Left renal pelvis (tissue), 4 donors: ENCODE measurements around the gene TNP2. TPM values are rescaled to one million over a fixed set of nuclear protein-coding genes. Genes with fewer than 3 reads are reported as not detected.

Experiments
- DNase-seq, 4 donors: peaks; one replicate each; pipeline ENCODE4 v3.0.0-alpha.2; 2013; ENCODE audit warnings: low read depth in 4 of 4, low spot score in 3 of 4
- polyA plus RNA-seq, 4 donors: library from polyadenylated mRNA; unstranded; fragments of 120-200 nt; gene quantifications; one replicate each; pipeline ENCODE4 v1.2.1, GENCODE V29; 2013; ENCODE audit not compliant: insufficient read length in 4 of 4

TNP2 gene
- polyA plus RNA-seq, 4 donors = not detected

DNA sequence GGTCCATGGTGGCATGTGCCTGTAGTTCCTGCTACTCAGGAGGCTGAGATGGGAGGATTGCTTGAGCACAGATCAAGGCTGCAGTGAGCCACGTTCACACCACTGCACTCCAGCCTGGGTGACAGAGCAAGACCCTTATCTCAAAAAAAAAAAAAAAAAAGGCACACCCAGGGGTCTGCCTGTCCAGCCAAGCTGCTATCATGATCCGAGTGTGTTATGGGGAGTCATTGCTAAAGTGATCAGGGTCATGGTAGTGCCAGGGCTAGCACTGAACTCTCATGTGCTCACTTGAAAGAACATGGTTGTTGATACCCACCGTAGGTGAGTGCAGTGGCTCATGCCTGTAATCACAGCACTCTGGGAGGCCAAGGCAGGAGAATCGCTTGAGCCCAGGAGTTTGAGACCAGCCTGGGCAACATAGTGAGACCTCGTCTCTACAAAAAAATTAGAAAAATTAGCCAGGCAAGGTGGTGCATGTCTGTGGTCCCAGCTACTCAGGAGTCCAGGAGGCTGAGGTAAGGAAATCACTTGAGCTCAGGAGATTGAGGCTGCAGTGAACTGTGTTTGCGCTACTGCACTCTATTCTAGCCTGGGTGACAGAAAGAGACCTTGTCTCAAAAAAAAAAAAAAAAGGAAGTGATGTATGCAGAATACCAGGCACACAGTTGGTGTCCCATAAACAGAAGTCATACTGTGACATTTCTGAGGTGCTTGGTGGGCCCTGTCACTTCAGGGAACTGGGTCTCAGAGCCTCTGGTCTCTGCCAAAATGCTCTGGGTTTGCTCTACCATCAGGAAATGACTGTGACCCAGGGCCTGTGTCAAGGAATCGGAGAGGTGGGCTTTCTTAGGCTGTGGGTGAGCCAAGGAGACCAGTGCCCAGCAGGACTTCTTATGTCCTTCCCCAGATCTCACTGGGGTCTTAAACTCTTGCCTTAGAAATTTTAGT lies 9.8 kb upstream of the TNP2 start:
- DNase-seq = no peak

DNA sequence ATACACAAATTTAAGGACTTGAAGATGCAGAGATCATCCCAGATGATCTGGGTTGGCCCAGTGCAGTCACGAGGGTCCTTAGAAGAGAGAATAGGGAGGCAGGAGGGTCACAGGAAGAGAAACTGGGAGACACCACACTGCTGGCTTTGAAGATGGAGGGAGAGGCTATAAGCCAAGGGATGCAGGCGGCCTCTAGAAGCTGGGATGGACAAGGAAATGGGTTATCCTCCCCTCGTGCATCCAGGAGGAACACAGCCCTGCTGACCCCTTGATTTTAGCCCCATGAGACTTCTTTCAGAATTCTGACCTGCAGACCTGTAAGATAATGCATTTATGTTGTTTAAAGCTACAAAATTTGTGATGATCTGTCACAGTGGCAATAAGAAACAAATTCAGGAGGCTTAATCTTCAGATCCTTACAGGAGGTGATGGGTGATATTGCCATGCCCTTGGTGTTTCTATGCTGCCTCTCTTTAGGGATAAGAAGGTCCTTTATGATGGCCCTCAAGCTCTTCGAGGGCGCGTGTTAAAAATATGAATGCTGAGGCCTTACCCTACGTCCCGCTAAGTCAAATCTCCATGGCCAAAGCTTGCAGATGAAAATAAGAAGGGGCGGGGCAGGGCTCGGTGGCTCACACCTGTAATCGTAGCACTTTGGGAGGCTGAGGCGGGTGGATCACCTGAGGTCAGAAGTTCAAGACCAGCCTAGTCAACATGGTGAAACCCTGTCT lies 8.6 kb upstream of the TNP2 start:
- DNase-seq = no peak

DNA sequence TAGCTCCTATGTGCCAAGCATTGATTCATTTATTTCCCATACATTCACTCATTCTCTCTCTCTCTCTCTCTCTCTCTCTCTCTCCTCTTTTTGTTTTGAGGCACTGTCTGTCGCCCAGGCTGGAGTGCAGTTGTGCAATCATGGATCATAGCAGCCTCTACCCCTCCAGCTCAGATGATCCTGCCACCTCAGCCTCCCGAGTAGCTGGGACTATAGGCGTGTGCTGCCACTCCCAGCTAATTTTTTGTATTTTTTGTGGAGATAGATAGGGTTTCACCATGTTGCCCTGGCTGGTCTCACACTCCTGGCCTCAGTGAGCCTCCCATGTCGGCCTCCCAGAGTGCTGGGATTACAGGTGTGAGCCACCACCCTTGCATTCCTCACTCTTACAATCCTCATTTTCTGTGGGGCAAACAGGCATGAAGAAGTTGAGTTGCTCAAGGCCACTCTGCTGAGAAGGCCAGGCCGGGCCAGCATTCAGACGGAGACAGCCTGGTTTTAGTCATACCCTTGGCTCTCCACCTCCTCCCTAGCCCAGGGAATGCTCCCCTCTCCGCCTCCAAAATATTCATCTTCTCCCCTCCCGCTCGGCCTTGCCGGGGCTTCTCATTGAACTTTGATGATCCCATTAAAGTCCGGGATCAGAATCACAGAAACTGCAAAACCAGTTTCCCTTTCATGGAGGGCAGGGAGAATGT lies 7.9 kb upstream of the TNP2 start:
- DNase-seq = no peak

DNA sequence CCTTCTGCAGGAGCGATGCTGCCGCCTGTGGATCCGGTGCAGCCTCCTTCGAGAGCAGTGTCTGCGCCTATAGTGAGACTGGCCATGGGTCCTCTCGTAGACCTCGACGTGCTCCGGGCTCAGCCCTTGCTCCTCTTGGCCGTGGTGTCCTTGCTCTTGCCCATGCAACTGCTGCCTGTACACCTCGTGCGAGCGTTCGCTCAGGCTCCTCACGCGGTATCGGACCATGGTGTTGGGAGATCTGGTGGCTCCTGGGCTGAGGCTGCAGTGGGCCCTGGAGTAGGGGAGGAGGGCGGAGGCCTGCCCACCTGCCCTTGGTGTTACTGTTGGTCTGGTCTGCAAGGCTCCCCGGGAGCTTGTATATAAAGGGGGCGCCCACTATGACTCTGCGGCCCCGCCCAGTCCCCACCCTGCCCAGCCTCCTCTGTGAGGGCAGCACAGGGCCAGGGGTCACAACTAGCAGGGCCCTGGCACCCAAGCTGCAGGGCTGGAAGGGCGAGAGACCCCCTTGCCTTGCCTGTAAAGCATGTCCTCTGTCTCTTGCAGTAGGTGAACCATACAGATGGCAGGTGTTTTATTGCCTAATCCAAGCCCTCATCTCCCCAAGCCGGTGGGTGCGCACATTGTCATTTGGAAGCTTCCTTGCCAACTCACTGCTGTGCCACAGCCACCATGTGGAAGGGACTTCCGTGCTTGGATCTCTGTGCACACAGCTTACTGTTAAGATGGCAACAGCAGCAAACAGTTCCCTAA lies 7.2 kb upstream of the TNP2 start, which contains the start of gene PRM2:
PRM2 (minus strand) TSS at position 338 of the 753 bp plus-strand sequence; CDS start at position 228, 110 bp downstream.
- DNase-seq = no peak

DNA sequence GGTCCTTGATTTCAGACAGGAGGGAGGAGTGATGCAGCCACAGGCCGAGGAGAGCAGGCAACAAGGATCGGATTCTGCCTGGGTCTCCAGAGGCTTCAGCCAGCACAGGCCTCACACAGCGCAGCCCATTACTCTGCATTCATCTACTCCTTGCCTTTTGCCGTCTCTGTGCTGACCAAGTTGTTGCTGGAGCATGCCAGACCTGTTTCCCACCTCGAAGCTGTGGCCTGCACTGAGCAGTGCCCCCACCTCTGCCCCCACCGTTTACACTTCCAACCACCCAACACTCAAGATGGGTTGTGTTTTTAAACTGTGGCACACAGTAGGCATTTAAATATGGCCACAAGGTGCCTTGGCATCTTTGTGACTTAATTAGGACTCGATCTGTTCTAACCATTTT lies 5.8 kb upstream of the TNP2 start:
- no peak for DNase-seq

DNA sequence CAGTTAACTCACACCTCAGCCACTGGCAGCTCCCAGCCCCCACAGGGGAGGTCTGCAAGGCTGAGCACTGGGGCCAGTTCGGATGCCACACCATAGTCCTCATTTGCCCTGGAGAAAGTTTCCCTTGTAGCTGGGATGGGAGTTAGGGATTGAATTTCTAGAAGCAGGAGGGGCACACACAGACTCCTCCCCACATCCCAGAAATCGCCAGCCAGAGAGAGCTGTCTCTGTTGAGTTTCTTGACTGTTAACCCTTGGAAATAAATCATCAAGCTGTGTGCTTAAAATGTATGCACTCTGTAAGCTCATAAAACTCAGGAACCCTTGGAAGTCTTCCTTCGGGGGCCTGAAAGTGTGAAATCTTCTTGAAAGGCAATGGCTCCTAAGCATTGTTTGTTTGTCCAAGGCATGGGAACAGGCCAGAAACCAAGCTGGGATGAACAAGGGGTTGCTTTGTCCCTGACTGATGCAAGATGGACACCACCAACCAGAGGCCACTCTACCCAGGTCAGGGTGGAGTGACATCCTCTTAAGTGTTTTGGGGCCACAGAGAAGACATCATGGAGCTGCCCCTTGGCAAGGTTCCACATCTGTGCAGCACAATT lies 4.7 kb upstream of the TNP2 start:
- peak in 1 of 4 donors; percentile 59 for DNase-seq

DNA sequence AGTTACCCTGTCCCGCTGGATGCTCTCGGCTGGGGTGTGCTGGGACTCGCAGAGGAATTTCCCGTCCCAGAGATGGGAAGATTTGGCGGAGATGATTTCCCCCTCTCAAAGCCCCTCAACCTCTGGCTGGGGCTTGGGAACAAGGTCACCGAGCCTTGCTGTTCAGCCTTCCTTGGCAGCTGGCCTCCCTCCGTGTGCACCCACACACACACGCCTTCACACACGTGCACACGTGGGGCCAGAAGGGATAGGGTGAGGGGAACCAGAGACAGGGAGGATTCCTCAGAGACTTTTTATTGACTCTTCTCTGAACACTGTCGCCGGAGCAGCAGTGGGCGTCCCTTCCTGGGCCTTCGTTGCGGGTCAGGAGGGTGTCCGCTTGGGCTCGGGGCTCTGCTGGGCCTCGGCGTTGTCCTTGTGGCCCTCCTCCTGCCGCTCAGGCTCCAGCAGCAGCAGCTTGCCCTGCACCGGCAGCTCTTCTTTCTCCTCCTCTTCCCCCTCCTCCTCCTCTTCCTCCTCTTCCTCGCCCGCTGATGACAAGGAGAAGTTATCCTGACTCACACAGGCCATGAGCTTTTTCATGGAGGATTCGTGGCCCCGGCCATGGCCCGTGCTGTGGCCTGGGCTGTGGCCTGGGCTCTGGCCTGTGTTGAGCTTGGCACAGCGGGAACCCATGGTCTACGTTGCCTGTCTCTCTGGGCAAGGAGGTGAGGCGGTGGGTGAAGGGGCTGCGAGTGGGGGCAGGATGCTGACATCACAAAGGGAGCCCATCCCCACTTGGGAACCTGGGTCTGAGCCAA lies 4.0 kb upstream of the TNP2 start, which contains the start of gene PRM3:
PRM3 (minus strand) TSS at position 709 of the 800 bp plus-strand sequence; CDS start at position 675, 34 bp downstream.
- DNase-seq = no peak

DNA sequence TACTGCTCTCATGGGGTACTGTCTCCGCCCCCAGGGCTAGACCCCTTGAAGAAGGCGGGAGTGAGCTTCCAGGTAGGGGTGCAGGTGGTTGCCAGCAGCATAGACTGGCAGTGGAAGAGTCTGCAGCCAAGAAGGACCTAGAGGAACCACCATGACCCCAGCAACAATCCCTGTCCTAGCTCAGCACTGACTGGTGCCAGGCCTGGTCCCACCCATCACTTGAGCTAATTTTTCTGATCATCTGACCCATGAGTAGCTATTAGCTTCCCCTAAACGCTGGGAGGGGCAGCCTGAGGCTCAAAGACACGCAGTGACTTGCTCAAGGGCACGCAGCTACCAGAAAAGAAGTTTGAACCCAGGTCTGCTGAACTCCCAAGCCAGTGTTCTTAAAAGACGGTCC lies 3.4 kb upstream of the TNP2 start:
- DNase-seq = no peak

DNA sequence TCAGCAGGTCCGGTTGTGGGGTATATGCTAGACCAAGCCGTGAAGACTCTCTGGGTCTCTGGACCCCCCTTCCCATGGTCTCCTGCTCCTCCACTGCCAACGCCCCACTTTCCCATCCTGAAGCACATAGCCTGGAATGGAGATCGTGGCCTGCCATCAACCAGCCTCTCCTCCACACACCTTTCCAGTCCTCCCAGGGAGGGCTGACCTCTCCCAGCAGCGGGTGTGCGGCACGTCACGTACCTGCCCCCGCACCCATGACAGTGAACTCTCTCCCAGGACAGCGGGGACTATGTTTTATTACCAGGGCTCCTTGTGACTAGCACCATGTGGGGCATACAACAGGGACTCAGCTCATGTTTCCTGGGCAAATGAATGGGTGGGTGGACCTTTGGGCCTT lies 2.5 kb upstream of the TNP2 start:
- DNase-seq = no peak

DNA sequence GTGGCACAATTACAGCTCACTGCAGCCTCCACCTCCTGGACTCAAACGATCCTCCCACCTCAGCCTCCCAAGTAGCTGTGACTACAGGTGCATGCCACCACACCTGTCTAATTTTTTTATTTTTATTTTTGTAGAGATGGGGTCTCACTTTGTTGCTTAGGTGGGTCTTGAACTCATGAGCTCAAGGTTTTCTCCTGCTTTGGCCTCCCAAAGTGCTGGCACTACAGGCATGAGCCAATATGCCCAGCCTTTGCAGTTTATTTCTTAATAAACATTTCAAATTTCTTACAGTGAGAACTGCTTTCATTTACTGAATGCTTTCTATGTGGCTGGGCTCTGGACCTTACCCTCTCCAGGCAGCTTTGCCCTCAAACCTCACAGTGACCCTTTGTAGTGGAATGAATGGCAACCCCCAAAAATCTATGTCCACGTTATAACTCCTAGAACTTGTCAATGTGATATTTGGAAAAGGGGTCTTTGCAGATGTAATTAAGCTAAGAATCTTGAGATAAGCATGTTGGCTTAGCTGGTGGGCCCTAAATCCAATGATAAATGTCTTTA lies 1.6 kb upstream of the TNP2 start:
- no peak for DNase-seq

DNA sequence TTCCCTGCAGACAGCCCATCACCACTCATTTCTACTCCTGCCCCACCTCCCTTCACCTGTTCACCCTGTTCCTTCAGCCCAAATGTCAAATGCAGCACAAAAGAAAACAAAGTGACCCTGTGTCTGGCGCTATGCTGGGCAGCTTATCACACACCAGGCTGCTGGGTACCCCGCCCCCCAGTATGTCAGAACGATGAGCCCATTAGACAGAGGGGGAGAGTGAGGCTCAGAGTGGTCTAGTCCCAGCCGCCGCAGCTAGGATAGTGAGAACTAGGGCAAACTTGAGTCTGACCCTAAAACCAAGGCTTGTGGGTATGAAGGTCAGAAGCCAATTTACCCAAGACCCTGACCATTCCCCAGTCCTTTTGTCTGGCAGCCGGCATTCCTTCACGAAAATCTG lies 4.0 kb downstream of the TNP2 start:
- no peak for DNase-seq

DNA sequence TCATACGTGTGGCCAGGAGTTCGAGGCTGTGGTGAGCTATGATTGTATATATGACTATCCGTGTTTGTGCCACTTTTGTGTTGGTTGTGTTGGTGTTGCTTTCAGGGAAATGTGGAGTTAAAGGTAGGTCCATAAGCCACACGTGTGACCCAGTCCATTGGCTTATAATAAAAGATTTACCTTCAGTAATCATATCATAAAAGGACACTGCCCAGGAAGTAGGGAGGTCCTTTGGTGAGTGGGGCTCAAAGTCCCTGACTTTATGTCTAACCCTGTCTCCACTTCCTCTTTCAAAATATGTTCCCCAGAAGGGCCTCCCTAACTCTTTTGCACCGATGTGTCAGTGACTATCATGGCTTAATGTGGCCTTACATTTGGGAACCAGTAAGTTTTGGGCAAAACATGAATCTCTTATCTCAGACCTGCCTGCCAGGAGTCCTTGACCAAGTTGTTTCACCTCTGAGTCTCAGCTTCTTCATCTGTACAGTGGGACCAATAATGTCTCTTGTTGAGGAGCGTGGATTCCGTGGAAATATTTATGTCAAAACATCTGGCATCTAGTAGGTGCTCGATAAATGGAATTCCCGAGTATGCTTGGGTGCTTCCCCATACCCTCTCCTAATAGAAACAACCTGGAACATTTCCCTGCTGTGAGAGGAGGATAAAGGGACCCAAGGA lies 4.8 kb downstream of the TNP2 start:
- DNase-seq = no peak

DNA sequence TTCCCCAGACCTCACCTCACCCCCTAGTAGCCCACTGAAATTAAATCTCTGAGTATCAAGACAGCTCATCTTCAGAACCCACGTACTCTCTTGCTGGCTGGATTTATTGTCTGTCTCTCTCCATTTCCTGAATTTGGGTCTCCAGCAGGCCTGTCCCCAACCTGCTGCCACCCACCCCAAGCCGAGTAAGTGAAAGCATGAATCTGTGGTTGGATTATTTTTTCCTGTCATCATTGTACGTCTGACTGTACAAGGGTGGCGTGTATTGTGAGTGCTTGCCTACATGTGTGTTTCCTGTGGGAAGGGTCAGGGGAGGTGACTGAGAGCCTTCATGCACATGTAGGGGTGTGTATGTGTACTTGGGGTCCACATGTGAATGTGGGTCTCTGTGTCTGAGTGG lies 5.4 kb downstream of the TNP2 start:
- no peak for DNase-seq

DNA sequence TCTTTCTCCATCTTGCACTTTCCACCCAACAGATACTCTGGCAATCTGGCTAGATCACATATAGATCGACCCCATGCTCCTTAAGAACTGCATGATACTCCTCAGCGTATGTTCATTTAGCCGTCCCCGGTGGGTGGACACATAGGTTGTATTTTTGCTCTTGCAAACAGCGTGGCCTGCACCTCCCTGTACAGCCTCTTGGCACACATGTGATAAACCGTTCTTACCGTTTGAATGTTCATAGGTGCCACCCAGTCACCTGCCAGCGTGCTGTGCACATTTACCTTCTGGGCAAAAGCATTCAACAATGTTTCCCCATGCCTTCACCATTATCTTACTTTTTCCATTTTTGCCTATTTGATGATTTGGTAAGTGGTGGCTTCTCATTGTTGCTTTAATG lies 6.2 kb downstream of the TNP2 start:
- DNase-seq = no peak

DNA sequence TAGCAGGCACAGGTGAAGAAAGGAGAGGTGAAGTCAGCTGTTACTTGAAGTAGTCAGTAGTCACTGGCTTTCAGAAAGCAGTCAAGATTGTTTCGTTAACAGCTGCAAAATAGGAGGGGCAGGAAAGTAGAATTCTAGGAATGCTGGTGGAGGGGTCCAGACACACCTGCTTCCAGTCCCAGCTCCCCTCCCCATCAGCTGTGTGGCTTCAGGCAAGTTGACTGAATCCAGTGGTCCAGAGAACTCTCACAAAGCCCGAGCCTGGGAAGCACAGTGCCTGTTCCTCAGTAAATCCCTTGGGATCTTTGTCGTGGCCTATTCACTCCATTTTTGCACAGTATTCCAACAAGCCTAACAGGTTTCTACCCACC lies 8.5 kb downstream of the TNP2 start:
- no peak for DNase-seq

DNA sequence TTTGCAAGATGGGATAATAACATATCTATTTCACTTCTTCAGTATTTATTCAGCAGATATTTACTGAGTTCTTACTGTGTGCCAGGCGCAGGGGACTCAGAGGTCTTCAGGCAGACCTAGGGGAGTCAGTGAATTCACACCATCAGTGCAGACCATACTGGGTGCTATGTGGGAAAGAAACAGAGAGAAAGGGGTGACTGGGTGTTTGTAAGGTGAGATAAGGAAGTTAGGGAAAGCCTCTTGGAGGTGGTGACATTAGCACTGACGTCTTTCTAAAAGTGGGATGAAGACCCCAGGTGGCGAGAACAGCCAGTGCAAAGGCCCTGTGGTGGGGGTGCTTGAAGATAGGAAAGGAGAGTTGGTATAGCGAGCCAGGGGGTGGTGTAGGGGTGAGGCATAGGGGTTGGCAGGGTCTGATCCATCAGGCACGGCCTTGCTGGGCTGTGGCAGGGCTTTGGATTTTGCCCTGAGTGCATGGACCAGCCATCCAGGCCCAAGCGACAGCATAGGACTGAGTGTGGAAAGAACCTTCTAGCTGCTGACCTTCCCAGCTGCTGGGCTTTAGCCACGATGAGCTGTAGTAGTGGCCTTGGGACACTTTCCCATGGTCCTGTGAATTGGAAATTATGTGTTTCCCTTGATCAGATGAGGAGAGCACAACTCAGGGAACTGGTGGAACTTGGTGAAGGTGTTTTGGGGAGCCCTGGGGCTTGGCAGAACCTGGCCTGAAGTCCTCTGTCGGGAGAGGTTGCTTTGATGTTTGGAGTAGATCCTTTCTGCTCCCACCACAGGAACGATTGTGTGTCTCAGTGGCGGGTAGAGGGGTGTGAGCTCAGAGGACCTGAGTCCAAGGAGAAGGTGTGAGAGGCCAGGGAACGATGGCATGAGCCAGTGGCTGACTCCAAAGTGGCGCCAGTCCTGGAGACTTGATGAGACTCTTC lies 9.2 kb downstream of the TNP2 start:
- DNase-seq = no peak
